Hypothalamus (tissue), 51 donors: ENCODE data around the gene EPHA3.

Experiments used
- DNase-seq, 51 donors: peaks; one replicate each; lab custom pipeline; 2025; lab: John Stamatoyannopoulos, UW

EPHA3 gene

GRCh38 chr3:89223188-89223587 is 115.8 kb downstream of the EPHA3 start:
- DNase-seq, result no peak

GRCh38 chr3:89227218-89227617 is 119.8 kb downstream of the EPHA3 start:
- DNase-seq, result no peak

- DNase-seq, result no peak
Measured at GRCh38 chr3:89227634-89228033, 120.2 kb downstream of the EPHA3 start.

- DNase-seq, result no peak
Measured at GRCh38 chr3:89232155-89232554, 124.7 kb downstream of the EPHA3 start.

- no peak for DNase-seq
Measured at GRCh38 chr3:89234620-89235019, 127.2 kb downstream of the EPHA3 start.

- no peak for DNase-seq
Measured at GRCh38 chr3:89238846-89239245, 131.4 kb downstream of the EPHA3 start.

- no peak for DNase-seq
Measured at GRCh38 chr3:89239774-89240173, 132.4 kb downstream of the EPHA3 start.

- no peak for DNase-seq
Measured at GRCh38 chr3:89245612-89246011, 138.2 kb downstream of the EPHA3 start.

- no peak for DNase-seq
Measured at GRCh38 chr3:89246326-89246725, 138.9 kb downstream of the EPHA3 start.

GRCh38 chr3:89250742-89251141 is 143.3 kb downstream of the EPHA3 start:
- DNase-seq, result no peak

GRCh38 chr3:89252016-89252415 is 144.6 kb downstream of the EPHA3 start:
- no peak for DNase-seq

- no peak for DNase-seq
Measured at GRCh38 chr3:89252860-89253259, 145.4 kb downstream of the EPHA3 start.

GRCh38 chr3:89256395-89256794 is 149.0 kb downstream of the EPHA3 start:
- DNase-seq, result no peak

- no peak for DNase-seq
Measured at GRCh38 chr3:89256882-89257281, 149.5 kb downstream of the EPHA3 start.

- peak in 1 of 51 donors; percentile 18 for DNase-seq
Measured at GRCh38 chr3:89260721-89261120, 153.3 kb downstream of the EPHA3 start.

- DNase-seq, result no peak
Measured at GRCh38 chr3:89261673-89262072, 154.3 kb downstream of the EPHA3 start.

- no peak for DNase-seq
Measured at GRCh38 chr3:89262309-89262929, 155.0 kb downstream of the EPHA3 start.

- no peak for DNase-seq
Measured at GRCh38 chr3:89264037-89264560, 156.7 kb downstream of the EPHA3 start.

- DNase-seq, result no peak
Measured at GRCh38 chr3:89266074-89266473, 158.7 kb downstream of the EPHA3 start.

GRCh38 chr3:89268059-89268458 is 160.6 kb downstream of the EPHA3 start:
- DNase-seq, result no peak

GRCh38 chr3:89270201-89270600 is 162.8 kb downstream of the EPHA3 start:
- no peak for DNase-seq

- DNase-seq, result no peak
Measured at GRCh38 chr3:89275001-89275400, 167.6 kb downstream of the EPHA3 start.

GRCh38 chr3:89276116-89276515 is 168.7 kb downstream of the EPHA3 start:
- no peak for DNase-seq
